Measurements from ENCODE around the gene NFYC.
A peak's percentile ranks its signal among the peaks of the same experiment; 100 is the strongest.
"Not testable (repeated sequence)": the region's sequence is repeated elsewhere in the genome, so short reads cannot be mapped to it uniquely, and the experiment has no call there.

The NFYC gene

DNA sequence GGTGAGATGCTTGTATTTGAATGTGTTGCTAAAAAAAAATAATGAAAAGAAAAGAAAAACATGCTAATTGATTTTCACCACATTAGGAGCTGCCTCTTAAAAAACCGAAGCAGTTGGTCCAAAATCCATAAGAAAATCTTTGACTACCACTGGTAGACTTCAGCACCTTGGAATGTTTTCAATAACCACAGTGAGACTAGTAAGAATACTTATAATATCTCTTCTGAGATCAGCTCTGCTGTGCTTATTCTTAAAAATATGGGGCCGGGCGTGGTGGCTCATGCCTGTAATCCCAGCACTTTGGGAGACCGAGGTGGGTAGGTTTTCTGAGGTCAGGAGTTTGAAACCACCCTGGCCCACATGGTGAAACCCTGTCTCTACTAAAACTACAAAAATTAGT lies 15.1 kb downstream of the NFYC start:
- DNase-seq (ENCODE audit: low read depth): no peak

DNA sequence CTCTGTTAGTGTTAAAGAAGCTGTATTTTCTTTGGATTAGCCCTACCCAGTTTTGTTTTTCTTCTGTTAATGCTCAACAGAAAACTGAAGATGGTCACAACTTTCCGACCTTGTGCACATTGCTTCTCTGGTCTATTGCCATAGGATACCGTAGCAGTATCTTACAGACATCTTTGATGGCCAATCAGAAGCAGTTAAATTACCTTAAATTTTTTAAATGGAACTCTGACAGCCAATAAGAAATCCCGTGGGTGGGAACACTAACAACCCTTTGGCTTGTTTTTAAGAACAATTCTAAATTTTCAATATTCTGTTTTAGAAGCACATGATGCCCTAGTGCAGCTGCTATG lies 17.2 kb downstream of the NFYC start:
- no peak for DNase-seq (ENCODE audit: low read depth)

DNA sequence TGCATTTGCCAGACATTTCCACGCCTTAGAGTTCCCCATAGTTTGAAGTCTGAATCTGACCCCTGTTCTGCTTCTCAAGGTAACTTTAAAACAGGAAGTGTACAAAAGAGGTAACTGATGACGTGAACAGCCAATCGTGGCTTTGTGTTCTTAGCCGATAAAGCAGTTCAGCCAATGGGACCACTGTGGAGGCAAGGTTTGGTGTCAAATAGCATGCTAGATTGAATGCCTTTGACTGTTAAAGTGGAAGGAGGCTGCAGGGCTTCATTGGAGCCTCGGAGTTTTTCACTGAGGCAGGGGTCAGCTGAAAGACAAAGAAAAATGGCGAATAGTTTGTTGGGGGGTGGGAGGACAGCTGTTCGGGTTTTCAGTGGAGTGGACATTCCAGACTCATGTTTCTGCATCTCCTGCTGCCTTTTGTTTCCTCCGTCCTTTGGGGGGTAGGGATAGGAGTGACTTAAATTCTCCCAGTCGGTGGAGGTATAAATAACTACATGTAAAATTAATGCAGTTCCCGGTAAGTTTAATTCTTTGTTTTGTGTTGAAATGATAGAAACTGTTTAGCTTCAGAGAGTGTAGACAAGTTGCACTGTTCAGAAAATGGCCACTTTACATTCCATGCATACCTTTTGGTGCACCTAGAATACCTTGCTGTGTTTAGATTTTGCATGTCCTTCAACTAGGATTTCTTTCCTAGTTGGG lies 17.7 kb downstream of the NFYC start:
- peak; percentile 51 for DNase-seq (ENCODE audit: low read depth)

DNA sequence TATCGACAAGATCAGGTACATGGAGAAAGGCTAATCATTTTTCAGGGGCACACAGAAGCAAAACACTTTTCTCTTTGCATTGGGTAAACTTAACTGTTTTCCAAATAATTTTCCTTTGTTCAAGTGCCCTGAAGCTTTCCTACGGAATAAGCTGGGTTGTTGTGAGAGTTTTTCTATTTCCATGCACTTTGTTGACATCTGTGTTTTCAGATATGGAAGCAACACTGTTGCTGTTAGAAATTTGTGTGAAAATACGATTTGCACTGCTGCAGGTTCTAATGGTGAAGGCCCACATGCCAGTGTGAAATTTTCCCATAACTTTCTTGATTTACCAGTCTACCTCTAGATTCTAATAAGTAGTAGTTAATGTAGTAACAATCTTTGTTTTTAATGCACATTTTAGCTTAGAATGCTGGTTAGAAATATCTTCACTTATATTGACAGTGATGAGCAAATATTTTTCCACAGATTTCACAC lies 18.3 kb downstream of the NFYC start:
- DNase-seq (ENCODE audit: low read depth): no peak

DNA sequence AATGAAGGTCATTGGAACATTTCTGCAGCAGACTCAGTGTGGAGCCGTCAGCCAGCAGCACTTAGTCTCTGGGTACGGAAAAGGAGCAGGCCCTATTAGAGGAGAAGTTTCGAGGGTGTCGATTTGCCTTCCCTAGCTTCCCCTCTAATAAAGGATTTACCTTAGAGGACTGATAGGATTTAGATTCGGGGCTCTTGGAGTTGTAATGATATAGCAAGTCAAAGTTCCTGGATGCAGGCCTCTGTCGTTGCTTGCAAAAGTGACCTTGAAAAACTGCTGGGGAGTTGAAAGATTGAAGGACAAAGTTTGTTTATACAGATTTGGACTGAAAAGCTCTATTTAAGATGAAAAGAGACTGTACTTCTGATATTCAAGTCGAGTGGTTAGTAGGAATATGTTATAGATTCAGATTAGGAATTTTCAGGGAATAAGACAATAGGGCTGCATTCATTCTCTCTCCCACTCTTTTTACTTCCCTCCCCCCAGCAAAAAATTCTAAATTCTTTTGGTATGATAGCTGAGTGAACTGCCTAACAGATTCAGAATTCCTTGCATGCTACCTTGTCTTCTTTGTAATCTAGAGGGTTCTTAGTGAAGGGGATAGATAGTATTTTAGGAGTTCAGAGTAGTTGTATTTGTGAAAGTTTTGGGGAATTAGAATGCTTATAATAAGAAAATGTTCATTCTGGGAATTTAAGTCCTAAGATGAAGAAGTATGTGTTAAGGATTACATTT lies 19.2 kb downstream of the NFYC start:
- no peak for DNase-seq (ENCODE audit: low read depth)

DNA sequence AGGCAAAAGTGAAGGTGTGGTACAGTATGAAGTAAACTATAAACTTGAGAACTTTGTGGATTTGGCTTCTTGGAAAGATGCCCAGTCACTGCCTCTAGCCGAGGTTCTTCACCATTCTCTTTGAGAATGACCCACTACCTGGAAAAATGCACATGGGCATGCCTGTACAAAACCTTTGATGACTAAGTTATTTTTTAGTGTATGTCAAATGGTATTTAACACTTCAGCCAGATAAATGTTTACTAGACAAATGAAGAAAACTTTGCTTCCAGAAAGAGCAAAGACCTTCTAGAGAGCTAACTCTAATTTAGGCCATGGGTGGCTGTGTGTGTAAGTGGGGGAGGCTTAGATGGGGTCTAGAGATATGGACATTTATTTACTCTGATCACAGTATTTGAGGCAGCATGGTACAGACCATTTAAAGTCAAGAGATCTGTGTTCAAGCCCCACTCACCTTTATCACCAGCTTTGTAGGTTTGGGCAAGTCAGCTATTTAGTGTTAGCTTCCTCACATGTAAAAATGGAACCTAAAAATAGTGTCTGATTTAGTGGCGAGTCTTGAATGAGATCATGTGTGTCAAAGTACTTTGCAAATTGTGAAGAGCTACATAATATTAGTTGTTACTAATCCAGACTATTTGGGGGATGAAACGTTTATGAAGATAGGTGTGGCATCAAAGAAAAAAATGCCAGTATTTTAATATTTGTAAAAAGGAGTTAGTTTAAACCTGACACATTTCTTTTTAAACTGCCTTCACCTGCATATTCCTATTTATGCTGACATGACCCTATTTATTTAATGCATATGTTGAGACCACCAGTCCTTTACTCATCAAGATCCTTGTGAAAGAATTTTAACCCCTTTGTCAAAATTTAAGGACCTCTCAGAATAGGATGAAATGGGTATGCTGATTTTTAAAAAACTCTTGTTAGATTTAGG lies 20.2 kb downstream of the NFYC start:
- no peak for DNase-seq (ENCODE audit: low read depth)

DNA sequence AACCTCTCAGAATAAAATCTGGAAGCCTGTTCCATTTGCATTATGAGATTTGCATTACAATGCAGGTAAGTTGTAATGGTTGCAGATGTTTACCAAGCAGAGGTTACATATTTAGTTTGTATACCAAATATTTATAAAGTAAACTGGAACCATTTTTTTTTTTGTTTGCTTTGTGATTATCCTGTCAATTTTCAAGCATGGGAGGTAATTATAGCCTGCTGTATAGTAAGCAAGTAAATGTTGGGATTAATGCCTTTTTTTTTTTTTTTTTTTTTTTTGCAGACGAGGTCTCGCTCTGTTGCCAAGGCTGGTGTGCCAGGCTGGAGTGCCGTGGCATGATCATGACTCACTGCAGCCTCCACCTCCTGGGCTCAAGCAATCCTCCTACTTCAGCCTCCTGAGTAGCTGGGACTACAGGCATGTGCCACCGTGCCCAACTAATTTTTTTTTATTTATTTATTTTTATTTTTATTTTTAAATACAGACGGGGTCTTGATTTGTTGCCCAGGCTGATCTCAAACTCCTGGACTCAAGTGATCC lies 21.0 kb downstream of the NFYC start:
- DNase-seq (ENCODE audit: low read depth): no peak

DNA sequence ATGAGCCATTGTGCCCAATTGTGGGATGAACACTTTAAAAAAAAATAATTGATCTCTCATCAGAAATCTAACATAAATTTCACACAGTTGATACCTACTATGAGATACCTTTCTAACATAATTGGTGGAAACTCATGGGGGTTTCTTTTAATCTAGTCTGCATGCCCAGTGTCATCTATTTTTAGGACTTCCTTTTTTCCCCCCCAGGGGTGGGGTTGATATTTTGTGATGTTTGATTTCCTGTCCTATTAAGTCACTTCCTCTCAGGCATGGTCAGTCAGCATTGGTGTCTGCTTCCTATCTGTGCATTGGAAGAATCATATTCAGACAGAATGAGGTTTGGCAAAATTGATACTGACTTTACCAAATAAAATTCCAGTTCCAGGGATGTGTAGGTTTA lies 21.5 kb downstream of the NFYC start:
- no peak for DNase-seq (ENCODE audit: low read depth)

DNA sequence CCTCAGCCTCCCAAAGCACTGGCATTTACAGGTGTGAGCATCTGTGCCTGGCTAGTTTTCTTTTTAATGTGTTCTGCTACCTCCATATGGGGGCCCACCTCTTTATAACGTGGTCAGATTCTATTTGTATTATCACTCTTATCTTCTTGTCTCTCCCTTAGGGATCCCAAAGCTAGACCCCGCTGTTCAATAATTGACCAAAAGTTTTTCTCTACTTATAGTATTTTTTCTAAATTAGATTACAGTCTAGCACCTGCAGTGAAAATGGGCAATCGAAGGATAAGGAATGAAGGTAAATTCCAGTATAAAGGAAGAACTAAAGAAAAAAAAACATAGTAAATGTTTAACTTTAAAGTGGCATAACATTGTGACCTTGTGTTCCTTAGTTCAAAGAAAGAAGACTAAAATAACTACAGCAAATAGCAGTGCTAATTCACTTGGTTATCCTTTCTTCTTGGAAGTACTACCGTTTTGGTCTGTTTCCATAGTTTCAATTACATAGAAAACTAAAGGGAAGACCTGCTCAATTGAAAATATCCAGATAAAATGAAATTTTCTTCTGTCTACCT lies 24.1 kb downstream of the NFYC start:
- DNase-seq (ENCODE audit: low read depth): no peak

DNA sequence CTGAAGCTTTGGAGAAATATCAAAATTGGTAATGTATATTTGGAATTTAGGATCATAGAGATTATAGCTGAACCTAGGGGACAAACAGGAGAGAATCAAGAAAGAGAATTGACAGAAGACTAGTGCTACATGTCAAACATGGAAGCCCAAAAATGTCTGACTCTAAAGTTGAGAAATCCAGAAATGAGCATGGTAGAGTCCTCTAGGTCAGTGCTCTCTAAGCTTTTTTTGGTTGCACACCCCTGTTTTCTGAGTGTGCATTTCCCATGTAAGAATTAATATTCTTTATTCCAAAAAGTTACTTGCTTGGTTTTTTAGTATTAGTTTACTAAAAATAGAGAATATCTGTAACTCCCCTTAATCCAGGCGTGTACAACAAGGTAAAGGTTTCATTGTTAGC lies 25.6 kb downstream of the NFYC start:
- no peak for DNase-seq (ENCODE audit: low read depth)

DNA sequence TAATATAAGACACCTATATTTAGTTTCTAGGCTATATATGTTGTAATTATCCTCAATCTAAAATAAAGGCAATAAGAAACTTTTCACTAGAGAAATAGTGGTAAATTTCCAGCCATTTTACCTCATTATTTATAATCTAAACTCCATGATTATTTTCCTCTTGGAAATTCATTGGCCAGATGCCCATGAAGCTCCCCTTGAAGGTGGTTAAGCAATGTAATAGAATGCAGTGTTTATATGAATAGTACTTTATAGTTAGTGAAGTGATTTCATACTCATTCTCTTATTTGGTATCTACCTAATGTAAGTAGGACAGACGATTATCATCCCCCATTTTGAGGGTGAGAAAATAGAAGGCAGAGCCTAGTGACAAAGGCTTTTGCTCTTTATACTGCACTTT lies 26.5 kb downstream of the NFYC start:
- DNase-seq (ENCODE audit: low read depth): no peak

DNA sequence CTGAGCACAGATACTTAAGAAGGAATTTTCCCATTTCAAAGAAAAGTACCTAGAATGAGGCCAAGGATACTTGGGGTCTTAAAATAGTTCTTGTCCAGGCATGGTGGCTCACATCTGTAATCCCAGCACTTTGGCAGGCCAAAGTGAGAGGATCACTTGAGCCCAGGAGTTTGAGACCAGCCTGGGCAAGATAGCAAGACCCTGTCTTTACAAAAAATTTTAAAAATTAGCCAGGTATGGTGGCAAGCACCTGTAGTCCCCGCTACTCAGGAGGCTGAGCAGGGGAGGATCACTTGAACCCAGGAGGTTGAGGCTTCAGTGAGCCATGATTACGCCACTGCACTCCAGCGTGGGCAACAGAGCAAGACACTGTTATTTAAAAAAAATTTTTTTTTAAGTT lies 29.0 kb downstream of the NFYC start:
- no peak for DNase-seq (ENCODE audit: low read depth)

DNA sequence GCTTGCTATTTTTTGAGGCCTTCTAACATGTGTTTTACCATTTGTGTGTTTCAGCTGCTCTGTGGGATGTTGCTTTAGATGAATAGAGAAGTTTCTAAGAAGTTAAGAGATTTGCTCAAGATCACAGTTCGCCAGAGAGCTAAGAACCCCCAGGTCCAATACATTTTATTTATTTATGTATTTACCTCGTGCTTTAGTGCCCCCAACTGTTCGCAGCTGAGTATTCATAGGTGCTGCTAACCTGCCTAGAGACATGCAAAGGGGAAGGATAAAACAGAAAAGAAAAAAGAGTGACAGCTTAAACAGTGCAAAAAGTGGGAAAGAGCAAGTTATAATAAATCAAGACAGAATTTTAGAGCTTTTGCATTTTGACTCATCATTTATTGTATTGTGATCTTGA lies 31.1 kb downstream of the NFYC start:
- no peak for DNase-seq (ENCODE audit: low read depth)

DNA sequence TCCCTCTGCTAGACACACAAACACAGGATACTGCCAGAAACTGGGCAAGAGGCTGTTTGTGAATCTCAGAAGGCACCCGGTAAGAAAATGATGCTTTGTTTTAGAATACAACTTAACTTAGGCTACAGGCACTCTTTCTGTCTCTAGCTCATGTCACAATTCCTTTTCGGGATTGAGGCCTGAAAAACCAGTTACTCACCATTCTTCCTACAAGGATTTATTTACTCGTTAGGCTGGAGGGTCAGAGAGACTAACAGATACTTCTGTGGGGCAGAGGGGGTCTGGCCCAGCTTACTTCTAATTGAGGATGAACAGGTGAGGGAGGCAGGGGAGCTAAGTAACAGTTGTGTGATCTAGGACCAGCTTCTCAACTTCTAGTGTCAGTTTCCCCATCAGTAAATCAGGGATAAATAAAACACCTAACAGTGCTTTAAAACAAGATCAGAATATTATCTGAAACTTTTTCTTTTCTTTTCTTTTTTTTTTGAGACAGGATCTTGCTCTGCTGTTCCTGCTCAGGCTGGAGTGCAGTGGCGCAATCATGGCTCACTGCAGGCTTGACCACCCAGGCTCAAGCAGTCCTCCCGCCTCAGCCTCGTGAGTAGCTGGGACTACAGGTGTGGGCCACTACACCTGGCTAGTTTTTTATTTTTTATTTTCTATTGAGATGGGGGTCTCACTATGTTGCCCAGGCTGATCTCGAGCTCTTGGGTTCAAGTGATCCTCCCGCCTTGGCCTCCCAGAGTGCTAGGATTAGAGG lies 31.9 kb downstream of the NFYC start:
- DNase-seq (ENCODE audit: low read depth): no peak

DNA sequence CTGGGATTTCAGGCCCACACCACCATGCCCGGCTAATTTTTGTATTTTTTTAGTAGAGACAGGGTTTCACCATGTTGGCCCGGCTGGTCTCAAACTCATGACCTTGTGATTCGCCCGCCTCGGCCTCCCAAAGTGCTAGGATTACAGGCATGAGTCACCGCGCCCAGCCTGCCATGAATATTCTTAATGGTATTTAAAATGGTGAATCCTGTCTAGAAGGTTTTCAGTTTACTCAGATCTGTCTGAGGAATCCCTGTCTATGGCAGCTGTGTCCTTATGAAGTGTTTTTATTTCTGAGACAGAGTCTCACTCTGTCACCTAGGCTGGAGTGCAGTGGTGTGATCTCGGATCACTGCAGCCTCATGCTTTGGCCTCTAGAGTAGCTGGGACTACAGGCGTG lies 36.2 kb downstream of the NFYC start:
- not testable (repeated sequence) for DNase-seq (ENCODE audit: low read depth)

DNA sequence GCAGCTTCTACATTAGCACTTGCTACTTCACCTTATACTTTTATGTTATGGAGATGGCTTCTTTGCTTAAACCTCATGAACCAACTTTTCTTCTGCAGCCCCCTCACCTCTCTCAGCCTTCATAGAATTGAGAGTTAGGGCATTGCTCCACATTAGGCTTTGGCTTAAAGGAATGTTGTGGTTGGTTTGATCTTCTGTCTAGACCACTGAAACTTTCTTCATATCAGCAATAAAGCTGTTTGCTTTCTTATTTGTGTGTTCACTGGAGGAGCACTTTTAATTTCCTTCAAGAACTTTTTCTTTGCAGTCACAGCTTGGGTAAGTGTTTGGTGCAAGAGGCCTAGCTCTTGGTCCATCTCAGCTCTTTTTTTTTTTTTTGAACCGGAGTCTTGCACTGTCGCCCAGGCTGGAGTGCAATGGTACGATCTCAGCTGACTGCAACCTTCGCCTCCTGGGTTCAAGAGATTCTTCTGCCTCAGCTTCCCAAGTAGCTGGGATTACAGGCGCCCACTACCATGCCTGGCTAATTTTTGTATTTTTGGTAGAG lies 37.9 kb downstream of the NFYC start:
- DNase-seq (ENCODE audit: low read depth): not testable (repeated sequence)

DNA sequence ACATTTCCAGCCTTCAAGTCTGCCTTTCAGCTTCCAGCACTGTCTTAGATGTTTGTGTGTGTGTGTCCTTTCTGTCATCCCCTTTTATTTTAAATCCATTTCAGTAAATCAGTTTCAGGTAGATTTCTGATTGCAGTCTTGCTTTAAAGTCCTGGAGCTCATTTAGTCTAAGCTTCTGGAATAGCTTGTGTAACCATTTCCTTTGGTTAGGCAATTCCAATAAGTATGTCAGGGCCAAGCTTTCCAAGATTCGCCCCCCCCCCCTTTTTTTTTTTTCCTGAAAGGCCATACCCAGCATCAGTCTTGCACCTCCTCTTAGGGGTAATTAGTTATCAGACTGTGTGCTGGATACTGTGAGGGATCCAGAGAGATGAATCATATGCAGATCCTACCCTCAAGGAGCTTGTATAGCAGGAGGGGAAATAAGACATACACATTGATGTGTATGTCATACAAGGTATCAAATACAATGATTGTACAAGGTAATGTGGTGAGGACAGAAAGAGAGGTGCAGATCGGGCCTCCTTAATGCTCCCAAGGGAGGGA lies 41.3 kb downstream of the NFYC start:
- no peak for DNase-seq (ENCODE audit: low read depth)

DNA sequence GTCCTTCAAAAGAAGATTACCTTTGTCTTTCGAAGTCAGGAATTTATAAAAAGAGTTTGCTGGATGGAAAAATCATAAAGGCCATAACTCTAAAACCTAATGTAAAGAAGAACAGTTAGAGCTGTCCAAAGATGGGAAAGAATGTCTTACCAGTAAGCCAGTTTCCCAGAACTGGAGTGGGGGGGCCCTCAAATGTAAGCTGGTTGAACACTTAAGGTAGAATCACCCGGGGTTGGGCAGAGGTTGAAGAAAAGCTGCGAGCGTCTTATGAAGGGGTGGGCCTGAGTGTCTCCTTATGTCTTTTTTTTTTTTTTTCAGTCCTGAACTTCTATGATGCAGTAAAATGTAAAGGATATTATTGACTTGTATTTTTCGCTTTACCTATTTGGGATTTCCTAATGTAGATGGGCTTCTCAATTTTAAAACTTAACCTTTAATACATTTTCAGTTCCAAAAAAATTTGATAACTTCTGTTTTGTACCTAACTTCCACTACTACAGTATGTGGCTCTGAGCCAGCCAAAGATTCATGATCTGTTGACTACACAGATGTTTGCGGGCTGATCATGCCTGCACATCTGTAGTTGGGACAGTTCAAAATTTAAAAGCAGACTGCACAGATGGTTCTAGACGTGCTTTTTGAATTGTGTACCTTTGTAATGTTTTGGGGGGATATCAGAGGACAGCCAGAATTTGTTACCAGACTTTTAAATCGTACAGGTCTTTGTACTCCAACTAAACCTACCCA lies 43.6 kb downstream of the NFYC start:
- no peak for DNase-seq (ENCODE audit: low read depth)

DNA sequence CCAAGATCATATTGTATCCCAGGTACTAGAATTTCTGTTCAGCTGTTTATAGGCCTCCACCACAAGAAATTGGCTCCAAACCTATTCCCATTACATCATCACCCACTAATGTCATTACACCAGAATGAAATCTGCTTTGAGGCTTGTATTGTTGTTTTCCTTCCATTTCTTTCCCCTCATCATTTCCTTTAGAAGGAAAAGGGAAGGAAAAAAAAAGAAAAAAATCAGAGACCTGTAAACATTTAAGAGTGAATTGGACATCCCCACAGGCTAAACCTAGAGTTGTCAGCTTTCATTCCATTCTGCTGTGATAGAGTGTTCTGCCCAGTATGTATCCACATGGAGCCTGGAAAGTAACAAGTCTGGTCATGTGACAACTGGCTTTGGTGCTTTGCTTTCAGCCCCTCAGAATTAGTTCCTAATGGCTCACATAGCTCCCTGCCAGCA lies 44.6 kb downstream of the NFYC start:
- DNase-seq (ENCODE audit: low read depth): no peak

DNA sequence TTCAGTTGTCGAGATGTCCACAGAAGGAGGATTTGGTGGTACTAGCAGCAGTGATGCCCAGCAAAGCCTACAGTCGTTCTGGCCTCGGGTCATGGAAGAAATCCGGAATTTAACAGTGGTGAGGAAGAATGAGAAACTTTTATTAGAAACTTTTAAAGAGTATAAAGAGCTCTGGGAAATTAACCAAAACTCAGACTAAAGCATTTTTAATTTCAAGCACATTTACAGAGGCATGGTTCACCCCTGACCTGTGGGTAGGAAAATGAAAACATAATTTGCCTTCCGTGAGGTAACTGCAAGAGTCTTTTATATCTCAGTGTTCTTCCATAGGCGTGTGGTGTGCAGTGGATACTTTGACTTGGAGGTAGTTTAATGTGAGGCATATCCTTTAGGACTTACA lies 47.3 kb downstream of the NFYC start:
- no peak for DNase-seq (ENCODE audit: low read depth)
